ENCODE results near the gene FAF1.

GRCh38 chr1:50502147-50502546 lies 457.9 kb downstream of the FAF1 start:
- no peak for TF ChIP-seq EP300 (IDR thresholded peaks at IDR 0.05)
- TF ChIP-seq POLR2AphosphoS5 (IDR thresholded peaks at IDR 0.05): no peak

All from esophagus muscularis mucosa (tissue), 3 donors.